NK-92 (cell line): ENCODE measurements around the gene ADSL.

Experiments
- DNase-seq: peaks from one replicate; lab custom pipeline; 2025; ENCODE audit not compliant: unreplicated experiment; lab: John Stamatoyannopoulos, UW

The ADSL gene

DNA sequence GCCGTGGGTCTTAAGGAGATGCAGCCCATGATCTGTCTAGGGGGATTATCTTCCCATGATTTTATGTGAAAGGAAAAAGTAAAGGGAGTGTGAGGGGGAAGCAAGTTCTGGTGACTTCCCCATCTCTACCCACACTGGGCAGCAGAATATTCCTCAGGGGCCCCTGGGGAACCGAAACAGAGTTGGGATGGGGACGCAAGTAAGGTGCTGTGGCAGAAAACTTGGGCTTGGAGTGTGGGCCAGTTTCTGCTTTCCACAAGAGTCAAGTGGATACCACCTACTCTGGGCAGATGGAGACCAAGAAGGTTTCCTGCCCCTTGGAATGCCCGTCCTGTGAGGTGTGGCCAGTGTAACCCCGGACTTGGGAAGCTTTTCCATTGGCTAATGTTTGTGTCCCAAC, 88.4 kb downstream of the ADSL start:
- no peak for DNase-seq

DNA sequence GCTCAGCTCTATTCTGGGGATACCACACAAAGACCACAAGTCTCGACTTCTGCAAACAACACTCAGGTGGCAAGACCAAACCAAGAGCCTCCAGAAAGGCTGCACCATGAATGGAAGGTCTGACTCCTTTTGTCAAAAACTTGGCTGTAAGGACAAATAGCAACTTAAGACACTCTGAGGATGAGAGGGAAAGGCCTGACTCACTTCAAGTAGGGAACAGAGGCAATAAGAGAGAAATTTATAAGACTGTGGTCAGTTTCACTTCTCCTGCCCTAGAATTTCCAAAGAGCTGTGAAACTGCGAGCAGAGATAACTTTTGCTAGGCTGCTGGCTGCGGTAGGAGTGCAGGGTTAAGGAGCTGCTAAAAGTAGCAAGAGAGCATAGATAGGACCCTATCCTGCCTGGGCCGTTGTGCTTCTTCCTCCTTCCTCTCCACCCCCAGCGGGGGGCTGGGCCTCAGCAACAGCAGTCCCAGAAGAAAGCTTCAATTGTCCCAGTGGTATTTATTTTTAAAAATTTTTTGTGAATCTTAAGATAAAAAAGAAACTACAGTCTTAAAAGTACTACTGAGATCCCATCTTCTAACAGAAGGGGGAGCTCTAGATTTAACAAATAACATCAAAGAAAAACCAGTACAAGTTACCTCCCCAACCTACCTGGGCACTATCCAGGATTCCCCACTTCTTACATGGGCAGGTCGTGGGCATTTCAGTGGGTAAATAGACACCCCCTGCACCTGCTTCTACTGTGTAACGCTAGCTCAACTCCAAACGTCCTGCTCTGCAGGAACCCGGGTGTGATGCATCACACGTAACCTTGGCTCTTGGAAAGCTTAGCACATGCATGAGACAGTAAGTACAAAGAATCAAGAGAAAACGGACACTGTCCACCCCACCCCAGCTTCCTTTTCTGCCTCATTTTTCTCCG, 90.5 kb downstream of the ADSL start:
- no peak for DNase-seq
